Measurements from ENCODE around the gene ELMO3. TPM values are rescaled to one million over a fixed set of nuclear protein-coding genes. Genes with fewer than 3 reads are reported as not detected.

ELMO3 gene
- total and polyA plus RNA-seq, 2 of the 13 experiments (the other 11 are each of a cell fraction or from before 2014, with no cell fraction given), result 2.6 to 4.0 TPM

DNA sequence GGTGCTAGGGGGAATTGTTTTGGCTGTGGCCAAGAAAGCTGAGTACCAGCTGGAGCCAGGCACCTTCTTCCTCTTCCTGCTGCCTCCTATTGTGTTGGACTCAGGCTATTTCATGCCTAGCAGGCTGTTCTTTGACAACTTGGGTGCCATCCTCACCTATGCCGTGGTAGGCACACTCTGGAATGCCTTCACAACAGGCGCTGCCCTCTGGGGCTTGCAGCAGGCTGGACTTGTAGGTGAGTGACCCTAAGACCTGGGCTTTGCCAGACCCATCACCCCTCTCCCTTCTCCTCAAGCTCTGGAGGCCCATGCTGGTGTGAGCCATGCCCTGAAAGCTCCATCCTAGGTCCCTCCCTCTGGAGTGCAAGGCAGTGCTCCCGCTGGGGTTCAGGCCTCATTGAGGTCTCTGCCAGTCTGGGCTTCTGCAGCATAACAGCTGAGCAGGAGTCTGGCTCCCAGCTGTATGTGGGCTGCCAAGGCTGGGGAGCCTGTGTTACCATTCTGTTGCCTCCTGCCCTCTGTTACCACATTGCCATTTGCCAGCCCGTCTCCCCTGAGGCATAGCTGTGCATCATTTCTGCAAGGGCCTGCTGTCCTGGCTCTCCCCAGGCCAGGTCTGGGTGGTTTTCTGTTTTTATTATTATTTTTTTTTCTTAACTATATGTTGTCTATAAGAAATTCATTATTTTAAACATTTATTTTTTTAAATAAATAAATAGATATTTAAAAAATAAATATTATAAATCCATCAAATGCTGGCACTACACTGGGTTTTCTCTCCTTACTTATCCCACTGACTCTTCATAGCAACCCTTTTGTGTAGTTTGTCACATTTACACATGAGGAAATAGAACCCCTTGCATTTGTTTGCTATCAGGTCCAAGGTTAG is 53.9 kb downstream of the ELMO3 start:
- no peak overlapping the region for H3K4me3 ChIP-seq (replicated peaks in 1 of 3; ENCODE audit: insufficient read depth in 1 of 3, low read depth in 2 of 3, low read length in 3 of 3)
- no peak for FAIRE-seq
- H3K9me3 ChIP-seq (ENCODE audit: low read length), result no peaks in the 10 kb centered on the region
- H3K27ac ChIP-seq (ENCODE audit: extremely low read length, insufficient read depth, low read length), result no peak overlapping the region
- TF ChIP-seq, protein P1, sequence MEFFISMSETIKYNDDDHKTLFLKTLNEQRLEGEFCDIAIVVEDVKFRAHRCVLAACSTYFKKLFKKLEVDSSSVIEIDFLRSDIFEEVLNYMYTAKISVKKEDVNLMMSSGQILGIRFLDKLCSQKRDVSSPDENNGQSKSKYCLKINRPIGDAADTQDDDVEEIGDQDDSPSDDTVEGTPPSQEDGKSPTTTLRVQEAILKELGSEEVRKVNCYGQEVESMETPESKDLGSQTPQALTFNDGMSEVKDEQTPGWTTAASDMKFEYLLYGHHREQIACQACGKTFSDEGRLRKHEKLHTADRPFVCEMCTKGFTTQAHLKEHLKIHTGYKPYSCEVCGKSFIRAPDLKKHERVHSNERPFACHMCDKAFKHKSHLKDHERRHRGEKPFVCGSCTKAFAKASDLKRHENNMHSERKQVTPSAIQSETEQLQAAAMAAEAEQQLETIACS (CRISPR knock-in tag; IDR thresholded peaks at IDR 0.05), result no peak
- TF ChIP-seq FOSL2 (CRISPR knock-in tag; IDR thresholded peaks at IDR 0.05) (no peak), NRL (CRISPR knock-in tag; IDR thresholded peaks at IDR 0.05; ENCODE audit: borderline replicate concordance) (0 out of 2 replicates have a peak, but pooled peaks have one; percentile 27), ZNF292 (CRISPR knock-in tag; IDR thresholded peaks at IDR 0.05; ENCODE audit: borderline replicate concordance, low read depth) (no peak), HMGA1 (CRISPR knock-in tag; conservative IDR thresholded peaks at IDR 0.05) (no peak), HES4 (CRISPR knock-in tag; IDR thresholded peaks at IDR 0.05; ENCODE audit: borderline replicate concordance) (no peak)
- TF ChIP-seq, protein P2, sequence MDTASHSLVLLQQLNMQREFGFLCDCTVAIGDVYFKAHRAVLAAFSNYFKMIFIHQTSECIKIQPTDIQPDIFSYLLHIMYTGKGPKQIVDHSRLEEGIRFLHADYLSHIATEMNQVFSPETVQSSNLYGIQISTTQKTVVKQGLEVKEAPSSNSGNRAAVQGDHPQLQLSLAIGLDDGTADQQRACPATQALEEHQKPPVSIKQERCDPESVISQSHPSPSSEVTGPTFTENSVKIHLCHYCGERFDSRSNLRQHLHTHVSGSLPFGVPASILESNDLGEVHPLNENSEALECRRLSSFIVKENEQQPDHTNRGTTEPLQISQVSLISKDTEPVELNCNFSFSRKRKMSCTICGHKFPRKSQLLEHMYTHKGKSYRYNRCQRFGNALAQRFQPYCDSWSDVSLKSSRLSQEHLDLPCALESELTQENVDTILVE (CRISPR knock-in tag; IDR thresholded peaks at IDR 0.05), result no peak
- ChIA-PET POLR2A (interaction anchor here (1.1 kb wide), 1 partner anchor 15 kb away, joined by 3 read pairs; no protein-coding TSS in a partner anchor), CTCF (ENCODE audit: low intra/inter-chr PET ratio, low total read pairs) (no interaction called here)
- H4K20me1 ChIP-seq (ENCODE audit: insufficient read depth, low read length), result no peaks in the 10 kb centered on the region
- peaks cover 0 to 22% of the 10 kb centered on the region in 2 experiments; a peak in 3 of 5 replicates for H3K27me3 ChIP-seq (ENCODE audit: control insufficient read depth in 1 of 2, insufficient read depth in 2 of 2, low read length in 2 of 2)
- no peak overlapping the region for H3K4me2 ChIP-seq (ENCODE audit: low read depth, low read length)
- peaks cover 34% of the 10 kb centered on the region for H3K4me1 ChIP-seq (ENCODE audit: insufficient read depth, low read length)
- BruUV-seq (replicated peaks), result no TSS peak
- H2AFZ ChIP-seq (ENCODE audit: low read length), result no peak overlapping the region
- H3K36me3 ChIP-seq (replicated peaks in 1 of 2; ENCODE audit: control insufficient read depth in 1 of 2, insufficient read depth in 2 of 2, low read length in 2 of 2), result no peaks in the 10 kb centered on the region
- no peak for DNase-seq (ENCODE audit: low spot score)
- H3K9ac ChIP-seq (ENCODE audit: insufficient read depth, low read depth, low read length), result no peak overlapping the region
- in situ Hi-C loops (cut with HindIII; ENCODE audit: extremely low pct_ligation_motif_present, low pct_unique_long_range_greater_than_20kb), result no loop called here
- ATAC-seq, result no peak
- intact Hi-C loops (cut with micrococcal nuclease; ENCODE audit: unreplicated experiment), result no loop called here
- H3K79me2 ChIP-seq (ENCODE audit: insufficient read depth, low read length), result no peaks in the 10 kb centered on the region
- 87% methylated on average over 1 of the region's 4 CpGs for WGBS (ENCODE audit: low lambda C conversion rate)

MicroRNA genes within 50 kb of the gene (microRNA counts, 767-probe panel; counts per million panel counts)
- not detected for microRNA hsa-miR-328

Small RNAs within 50 kb of the gene (microRNA-seq; reads per million reads assigned to microRNA genes)
- 18.9 reads per million, percentile 55 among the genes with 10 or more reads in this experiment for gene MIR328

Small RNAs within 50 kb of the gene (small RNA-seq; reads per million reads assigned to genes)
- gene MIR328 (ENCODE audit: insufficient read depth in 2 of 3, insufficient read length in 3 of 3, low read depth in 2 of 3, low replicate concordance in 1 of 3), result 0 reads per million in 3 experiments

Other genes with a start within 250 kb of the ELMO3 start
- 2.3 and 6.6 TPM in 2 replicates for gene CES3, start 237.9 kb upstream of the ELMO3 start, total RNA-seq (2016; rRNA removed; fragmentation: Illumina TruSeq; extraction: Trizol)
- gene CES3, start 237.9 kb upstream of the ELMO3 start, polyA plus RNA-seq (2011; rRNA removed), result 17.4 and 18.1 TPM in 2 replicates
- gene CES4A, start 210.5 kb upstream of the ELMO3 start, total RNA-seq (2016; rRNA removed; fragmentation: Illumina TruSeq; extraction: Trizol), result 0.09 TPM in 1 of 2 replicates, not detected in the other
- 0.17 and 0.18 TPM in 2 replicates for gene CES4A, start 210.5 kb upstream of the ELMO3 start, polyA plus RNA-seq (2011; rRNA removed)
- gene CBFB, start 170.0 kb upstream of the ELMO3 start, total RNA-seq (2016; rRNA removed; fragmentation: Illumina TruSeq; extraction: Trizol), result 70.8 and 76.0 TPM in 2 replicates
- 15.4 and 22.1 TPM in 2 replicates for gene CBFB, start 170.0 kb upstream of the ELMO3 start, polyA plus RNA-seq (2011; rRNA removed)
- gene PHAF1, start 89.2 kb upstream of the ELMO3 start, total RNA-seq (2016; rRNA removed; fragmentation: Illumina TruSeq; extraction: Trizol), result 48.3 and 53.6 TPM in 2 replicates
- gene PHAF1, start 89.2 kb upstream of the ELMO3 start, polyA plus RNA-seq (2011; rRNA removed), result 174 and 184 TPM in 2 replicates
- gene B3GNT9, start 48.1 kb upstream of the ELMO3 start, total RNA-seq (2016; rRNA removed; fragmentation: Illumina TruSeq; extraction: Trizol), result 1.5 and 3.1 TPM in 2 replicates
- 1.2 and 1.5 TPM in 2 replicates for gene B3GNT9, start 48.1 kb upstream of the ELMO3 start, polyA plus RNA-seq (2011; rRNA removed)
- gene TRADD, start 39.2 kb upstream of the ELMO3 start, total RNA-seq (2016; rRNA removed; fragmentation: Illumina TruSeq; extraction: Trizol), result 6.2 and 7.8 TPM in 2 replicates
- gene TRADD, start 39.2 kb upstream of the ELMO3 start, polyA plus RNA-seq (2011; rRNA removed), result 8.2 and 10.3 TPM in 2 replicates
- gene FBXL8, start 39.2 kb upstream of the ELMO3 start, total RNA-seq (2016; rRNA removed; fragmentation: Illumina TruSeq; extraction: Trizol), result 1.5 and 3.9 TPM in 2 replicates
- gene FBXL8, start 39.2 kb upstream of the ELMO3 start, polyA plus RNA-seq (2011; rRNA removed), result 9.3 and 10.9 TPM in 2 replicates
- gene HSF4, start 34.4 kb upstream of the ELMO3 start, total RNA-seq (2016; rRNA removed; fragmentation: Illumina TruSeq; extraction: Trizol), result 0.41 and 3.5 TPM in 2 replicates
- 16.9 and 17.9 TPM in 2 replicates for gene HSF4, start 34.4 kb upstream of the ELMO3 start, polyA plus RNA-seq (2011; rRNA removed)
- 3.1 and 5.7 TPM in 2 replicates for gene NOL3, start 28.6 kb upstream of the ELMO3 start, total RNA-seq (2016; rRNA removed; fragmentation: Illumina TruSeq; extraction: Trizol)
- gene NOL3, start 28.6 kb upstream of the ELMO3 start, polyA plus RNA-seq (2011; rRNA removed), result 20.5 and 23.3 TPM in 2 replicates
- 4.4 and 11.2 TPM in 2 replicates for gene MATCAP1, start 15.2 kb upstream of the ELMO3 start, total RNA-seq (2016; rRNA removed; fragmentation: Illumina TruSeq; extraction: Trizol)
- 24.5 and 27.2 TPM in 2 replicates for gene MATCAP1, start 15.2 kb upstream of the ELMO3 start, polyA plus RNA-seq (2011; rRNA removed)
- not detected in 2 replicates for gene EXOC3L1, start 9.0 kb upstream of the ELMO3 start, total RNA-seq (2016; rRNA removed; fragmentation: Illumina TruSeq; extraction: Trizol)
- 0.10 and 0.12 TPM in 2 replicates for gene EXOC3L1, start 9.0 kb upstream of the ELMO3 start, polyA plus RNA-seq (2011; rRNA removed)
- 73.7 and 84.8 TPM in 2 replicates for gene E2F4, start 7.0 kb upstream of the ELMO3 start, total RNA-seq (2016; rRNA removed; fragmentation: Illumina TruSeq; extraction: Trizol)
- 91.2 and 106 TPM in 2 replicates for gene E2F4, start 7.0 kb upstream of the ELMO3 start, polyA plus RNA-seq (2011; rRNA removed)
- gene TMEM208, start 28.0 kb downstream of the ELMO3 start, total RNA-seq (2016; rRNA removed; fragmentation: Illumina TruSeq; extraction: Trizol), result 50.6 and 72.9 TPM in 2 replicates
- 58.8 and 66.9 TPM in 2 replicates for gene TMEM208, start 28.0 kb downstream of the ELMO3 start, polyA plus RNA-seq (2011; rRNA removed)
- 10.9 and 20.8 TPM in 2 replicates for gene FHOD1, start 48.4 kb downstream of the ELMO3 start, total RNA-seq (2016; rRNA removed; fragmentation: Illumina TruSeq; extraction: Trizol)
- 15.0 and 20.0 TPM in 2 replicates for gene FHOD1, start 48.4 kb downstream of the ELMO3 start, polyA plus RNA-seq (2011; rRNA removed)
- 0.15 and 0.58 TPM in 2 replicates for gene SLC9A5, start 49.8 kb downstream of the ELMO3 start, total RNA-seq (2016; rRNA removed; fragmentation: Illumina TruSeq; extraction: Trizol)
- 1.4 and 1.5 TPM in 2 replicates for gene SLC9A5, start 49.8 kb downstream of the ELMO3 start, polyA plus RNA-seq (2011; rRNA removed)
- gene PLEKHG4, start 80.4 kb downstream of the ELMO3 start, total RNA-seq (2016; rRNA removed; fragmentation: Illumina TruSeq; extraction: Trizol), result 9.0 and 13.6 TPM in 2 replicates
- gene PLEKHG4, start 80.4 kb downstream of the ELMO3 start, polyA plus RNA-seq (2011; rRNA removed), result 7.1 and 13.6 TPM in 2 replicates
- gene KCTD19, start 127.6 kb downstream of the ELMO3 start, total RNA-seq (2016; rRNA removed; fragmentation: Illumina TruSeq; extraction: Trizol), result not detected in 2 replicates
- 0.16 TPM in 1 of 2 replicates, not detected in the other for gene KCTD19, start 127.6 kb downstream of the ELMO3 start, polyA plus RNA-seq (2011; rRNA removed)
- gene LRRC36, start 127.7 kb downstream of the ELMO3 start, total RNA-seq (2016; rRNA removed; fragmentation: Illumina TruSeq; extraction: Trizol), result 0.13 and 0.15 TPM in 2 replicates
- gene LRRC36, start 127.7 kb downstream of the ELMO3 start, polyA plus RNA-seq (2011; rRNA removed), result 0.12 and 0.16 TPM in 2 replicates
- 0.20 and 0.44 TPM in 2 replicates for gene TPPP3, start 194.4 kb downstream of the ELMO3 start, total RNA-seq (2016; rRNA removed; fragmentation: Illumina TruSeq; extraction: Trizol)
- gene TPPP3, start 194.4 kb downstream of the ELMO3 start, polyA plus RNA-seq (2011; rRNA removed), result 0.16 TPM in 1 of 2 replicates, not detected in the other
- 0.36 and 1.1 TPM in 2 replicates for gene ZDHHC1, start 217.3 kb downstream of the ELMO3 start, total RNA-seq (2016; rRNA removed; fragmentation: Illumina TruSeq; extraction: Trizol)
- gene ZDHHC1, start 217.3 kb downstream of the ELMO3 start, polyA plus RNA-seq (2011; rRNA removed), result 0.47 and 0.51 TPM in 2 replicates
- 6.7 and 13.6 TPM in 2 replicates for gene HSD11B2, start 232.0 kb downstream of the ELMO3 start, total RNA-seq (2016; rRNA removed; fragmentation: Illumina TruSeq; extraction: Trizol)
- 8.9 and 11.9 TPM in 2 replicates for gene HSD11B2, start 232.0 kb downstream of the ELMO3 start, polyA plus RNA-seq (2011; rRNA removed)

All from HepG2 (cell line).